ENCODE data around the gene YPEL1.
A peak's percentile ranks its signal among the peaks of the same experiment; 100 is the strongest.
"Not testable (repeated sequence)": the region's sequence is repeated elsewhere in the genome, so short reads cannot be mapped to it uniquely, and the experiment has no call there.

The YPEL1 gene

DNA sequence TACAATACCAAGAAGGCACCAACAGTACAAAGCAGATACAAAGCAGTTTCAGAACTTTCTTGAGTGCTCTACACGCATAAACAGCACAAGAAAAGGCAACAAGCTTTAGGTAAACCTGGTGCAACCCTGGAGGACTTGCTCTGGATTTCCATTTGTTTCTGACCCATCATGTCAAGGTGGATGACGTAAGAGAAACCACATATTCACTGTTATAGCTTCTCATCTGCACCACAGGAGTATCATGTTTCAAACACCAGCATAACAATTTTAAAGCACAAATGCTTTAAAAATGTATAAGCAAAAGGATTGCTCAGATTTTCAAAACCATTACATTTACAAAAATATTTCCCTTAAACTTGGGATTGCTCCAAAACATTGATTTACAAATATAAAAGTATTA is 25.0 kb upstream of the YPEL1 start:
- Mint-ChIP-seq H3K27ac (no peak overlapping the region), H3K4me3 (no peak overlapping the region), H3K36me3 (ENCODE audit: low read depth) (peaks cover 84% of the 10 kb centered on the region), H3K4me1 (ENCODE audit: low read depth) (peaks cover 64% of the 10 kb centered on the region), H3K27me3 (no peaks in the 10 kb centered on the region), H3K9me3 (no peaks in the 10 kb centered on the region)
- DNase-seq = no peak

DNA sequence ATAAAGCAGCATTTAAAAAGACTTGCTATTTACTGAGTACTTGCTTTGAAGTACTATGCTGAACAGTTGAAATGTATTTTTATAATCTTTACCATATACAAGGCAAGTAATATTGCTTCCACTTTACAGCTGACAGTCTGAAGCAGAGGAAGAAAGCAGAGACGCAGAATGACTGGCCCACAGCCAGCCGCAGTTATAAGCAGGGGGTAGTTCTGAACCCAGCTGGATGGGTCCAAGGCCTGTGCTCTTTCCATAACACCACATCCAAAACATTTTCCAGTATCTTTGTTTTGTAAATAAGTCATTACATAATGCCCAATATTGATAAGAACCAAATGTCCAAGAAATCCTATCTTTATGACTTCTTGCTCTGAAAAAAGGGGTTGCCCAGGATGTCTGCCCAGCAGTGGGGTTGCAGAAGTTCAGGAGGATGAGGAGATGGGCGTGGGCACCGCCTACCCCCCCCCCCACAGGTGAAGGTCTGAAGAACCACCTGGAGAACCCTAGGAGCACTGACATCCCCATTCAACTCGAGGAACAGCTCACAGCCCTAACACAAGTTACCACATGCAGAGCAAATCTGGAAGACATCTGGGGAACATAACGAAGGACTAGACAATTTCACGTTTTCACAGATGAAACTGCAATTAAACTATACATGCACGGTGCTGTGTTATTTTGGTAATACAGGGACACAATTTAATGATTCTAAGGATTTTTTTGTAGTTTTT is 24.2 kb upstream of the YPEL1 start:
- no peaks in the 10 kb centered on the region for H3K27me3 Mint-ChIP-seq
- H3K9me3 Mint-ChIP-seq = no peaks in the 10 kb centered on the region
- no peak overlapping the region for H3K4me3 Mint-ChIP-seq
- no peak overlapping the region for H3K27ac Mint-ChIP-seq
- H3K4me1 Mint-ChIP-seq (ENCODE audit: low read depth) = peaks cover 56% of the 10 kb centered on the region
- DNase-seq = no peak
- peaks cover 82% of the 10 kb centered on the region for H3K36me3 Mint-ChIP-seq (ENCODE audit: low read depth)

DNA sequence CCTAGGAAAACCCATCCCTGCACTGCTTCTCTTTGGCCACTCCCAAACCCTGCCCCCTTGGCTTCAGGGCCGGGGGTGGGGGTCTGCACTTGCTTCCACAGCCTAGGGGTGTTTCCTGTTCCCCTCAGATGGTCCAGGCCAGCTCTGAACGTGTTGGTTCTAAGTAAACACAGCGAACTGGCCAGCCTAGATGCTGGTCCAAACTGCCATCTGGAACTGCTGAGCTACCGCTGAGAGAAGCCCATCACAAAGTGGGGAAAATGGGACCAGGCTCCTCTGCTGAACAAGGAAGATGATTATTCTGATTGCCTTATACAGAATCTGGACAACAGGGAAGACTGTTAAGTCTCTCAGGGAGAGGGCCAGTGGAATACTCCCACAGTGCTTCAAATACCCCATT is 23.5 kb upstream of the YPEL1 start:
- Mint-ChIP-seq H3K4me1 (ENCODE audit: low read depth) (peaks cover 49% of the 10 kb centered on the region), H3K4me3 (no peak overlapping the region), H3K36me3 (ENCODE audit: low read depth) (peaks cover 81% of the 10 kb centered on the region), H3K9me3 (no peaks in the 10 kb centered on the region), H3K27me3 (no peaks in the 10 kb centered on the region), H3K27ac (peak overlapping the region; percentile 5)
- no peak for DNase-seq

DNA sequence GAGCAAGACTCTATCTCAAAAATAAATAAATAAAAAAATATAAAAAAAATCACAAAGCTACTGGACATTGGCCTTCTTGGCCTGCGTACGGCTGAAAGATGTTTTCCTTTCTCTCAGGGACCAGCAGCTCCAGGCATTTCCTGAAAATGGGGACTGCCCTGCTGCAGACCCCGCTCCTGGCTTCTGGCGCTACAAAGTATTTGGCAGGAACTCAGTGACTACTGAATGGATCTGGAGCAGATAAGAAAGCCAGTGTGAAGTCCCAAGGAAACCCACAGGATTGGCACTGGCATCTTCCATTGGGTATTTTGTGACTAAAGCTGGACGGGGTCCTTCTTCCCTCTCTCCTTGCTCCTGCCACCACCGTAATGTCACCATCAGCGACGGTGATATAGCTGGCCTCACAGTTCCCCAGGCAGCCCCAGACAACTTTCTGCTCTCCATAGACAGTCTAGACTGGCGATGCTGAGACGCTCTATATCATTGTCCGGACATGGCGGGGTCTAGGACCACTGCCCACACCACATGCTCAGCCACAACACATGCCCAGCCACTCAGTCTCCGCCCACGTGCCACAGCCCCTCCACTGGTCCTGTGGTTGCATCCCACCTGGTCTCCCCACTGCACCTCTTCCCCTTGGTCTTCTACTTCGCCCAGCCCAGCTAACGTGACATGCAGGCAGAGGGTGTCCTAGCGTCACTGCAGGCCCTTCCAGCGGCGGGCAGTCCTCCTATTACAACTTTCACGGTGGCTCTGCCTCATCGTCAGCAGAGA is 22.7 kb upstream of the YPEL1 start:
- Mint-ChIP-seq H3K27ac (peak overlapping the region; percentile 28), H3K4me1 (ENCODE audit: low read depth) (peaks cover 40% of the 10 kb centered on the region), H3K27me3 (no peaks in the 10 kb centered on the region)

DNA sequence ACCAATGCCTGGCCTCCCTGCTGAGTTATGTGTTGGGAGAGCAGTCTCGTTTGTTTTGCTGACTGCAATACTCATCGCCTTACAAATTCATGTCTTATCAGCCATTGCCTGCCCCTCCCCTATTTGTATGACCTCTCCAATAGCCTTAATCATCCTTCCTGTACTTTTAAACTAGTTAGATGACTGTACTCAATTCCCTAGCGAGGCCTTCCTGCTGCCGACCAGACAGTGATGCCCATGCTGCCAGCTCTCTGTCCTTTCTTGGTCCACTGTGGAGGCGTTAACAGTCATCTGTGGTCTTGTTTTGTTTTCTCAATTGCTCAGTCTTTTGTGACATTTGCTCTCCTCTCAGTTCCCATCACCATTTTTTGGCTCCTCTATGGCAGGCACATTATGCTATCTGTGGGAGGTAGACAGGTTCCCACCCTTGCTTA is 20.3 kb upstream of the YPEL1 start:
- H3K36me3 Mint-ChIP-seq (ENCODE audit: low read depth) = peaks cover 58% of the 10 kb centered on the region
- no peaks in the 10 kb centered on the region for H3K9me3 Mint-ChIP-seq
- no peak for DNase-seq
- H3K27ac Mint-ChIP-seq = peak overlapping the region; percentile 9
- H3K27me3 Mint-ChIP-seq = no peaks in the 10 kb centered on the region
- H3K4me1 Mint-ChIP-seq (ENCODE audit: low read depth) = peaks cover 22% of the 10 kb centered on the region
- H3K4me3 Mint-ChIP-seq = no peak overlapping the region

More for the DNA sequence above, 22.7 kb upstream of the YPEL1 start:
- Mint-ChIP-seq H3K9me3 (no peaks in the 10 kb centered on the region), H3K4me3 (no peak overlapping the region), H3K36me3 (ENCODE audit: low read depth) (peaks cover 79% of the 10 kb centered on the region)
- DNase-seq = no peak

DNA sequence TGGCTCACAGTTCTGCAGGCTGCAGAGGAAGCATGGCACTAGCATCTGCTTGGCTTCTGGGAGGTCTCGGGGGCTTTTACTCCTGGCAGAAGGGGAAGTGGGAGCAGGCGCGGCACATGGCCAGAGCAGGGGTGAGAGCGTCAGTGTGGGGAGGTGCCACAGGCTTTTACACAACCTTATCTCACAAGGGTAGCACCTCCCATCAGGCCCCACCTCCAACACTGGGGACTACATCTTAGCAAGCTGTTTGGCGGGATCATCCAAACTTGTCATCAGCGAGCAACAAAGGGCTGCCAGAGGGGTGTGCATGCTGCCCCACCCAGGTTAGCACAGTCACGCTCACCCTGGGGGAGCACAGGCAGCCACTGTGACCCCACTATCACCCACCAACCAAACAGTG is 18.9 kb upstream of the YPEL1 start:
- Mint-ChIP-seq H3K27ac (no peak overlapping the region), H3K4me1 (ENCODE audit: low read depth) (peaks cover 14% of the 10 kb centered on the region)
- no peak for DNase-seq

DNA sequence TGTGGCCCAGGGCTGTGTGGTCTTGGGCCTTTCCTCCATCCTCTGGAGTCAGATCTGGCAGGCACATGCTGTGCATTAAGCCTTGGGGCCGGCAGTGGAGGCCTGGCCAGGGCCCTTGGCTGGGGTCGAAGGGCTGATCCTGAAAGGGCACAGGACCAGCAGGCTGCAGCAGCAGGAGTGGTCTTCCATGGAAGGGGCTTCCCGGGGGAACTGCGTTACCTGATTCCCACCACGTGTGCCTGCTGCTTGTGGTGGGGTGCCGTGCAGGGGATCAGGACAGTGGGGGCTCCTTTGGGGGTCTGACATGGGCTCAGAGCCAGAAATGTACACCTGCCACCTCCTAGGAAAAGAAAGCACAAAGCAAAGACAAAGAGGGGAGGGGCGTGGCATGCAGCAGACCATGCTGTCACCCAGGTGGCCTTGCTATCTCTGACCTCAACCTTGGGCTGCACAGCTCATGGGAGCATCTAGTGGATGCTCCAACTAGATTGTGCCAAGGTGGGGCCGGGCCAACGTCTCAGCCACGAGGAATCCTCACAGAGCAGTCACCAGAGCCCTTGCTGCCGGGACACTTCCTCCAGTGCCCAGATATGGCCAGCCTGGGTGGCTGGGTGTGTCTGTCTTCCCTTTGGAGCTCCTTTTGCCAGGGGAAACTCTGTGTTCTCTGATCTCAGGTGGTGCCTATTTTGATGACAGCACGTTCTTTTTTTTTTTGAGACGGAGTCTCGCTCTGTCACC is 17.9 kb upstream of the YPEL1 start:
- Mint-ChIP-seq H3K4me3 (no peak overlapping the region), H3K36me3 (ENCODE audit: low read depth) (peaks cover 37% of the 10 kb centered on the region), H3K27me3 (no peaks in the 10 kb centered on the region), H3K27ac (peak overlapping the region; percentile 10), H3K4me1 (ENCODE audit: low read depth) (peaks cover 14% of the 10 kb centered on the region), H3K9me3 (no peaks in the 10 kb centered on the region)
- DNase-seq = no peak

More for the DNA sequence above, 18.9 kb upstream of the YPEL1 start:
- no peaks in the 10 kb centered on the region for H3K9me3 Mint-ChIP-seq
- H3K36me3 Mint-ChIP-seq (ENCODE audit: low read depth) = peaks cover 47% of the 10 kb centered on the region
- H3K27me3 Mint-ChIP-seq = no peaks in the 10 kb centered on the region
- H3K4me3 Mint-ChIP-seq = no peak overlapping the region

DNA sequence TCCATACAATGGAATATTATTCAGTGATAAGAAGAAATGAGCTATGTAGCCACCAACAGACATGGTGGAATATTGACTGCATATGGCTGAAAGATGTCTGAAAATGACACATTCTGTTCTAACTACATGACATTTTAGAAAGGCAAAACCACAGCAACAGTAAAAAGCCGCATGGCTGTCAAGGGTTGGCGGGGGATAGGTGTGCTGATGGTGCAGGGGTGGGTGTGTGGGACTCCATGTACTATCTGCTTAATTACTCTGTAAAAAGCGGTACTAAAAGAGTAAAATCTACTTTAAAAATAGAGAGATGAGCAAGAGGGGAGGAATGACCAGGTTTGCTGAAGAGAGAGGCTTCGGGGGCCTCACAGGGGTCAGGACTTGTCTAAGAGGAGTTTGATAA is 16.7 kb upstream of the YPEL1 start:
- H3K9me3 Mint-ChIP-seq = no peaks in the 10 kb centered on the region

DNA sequence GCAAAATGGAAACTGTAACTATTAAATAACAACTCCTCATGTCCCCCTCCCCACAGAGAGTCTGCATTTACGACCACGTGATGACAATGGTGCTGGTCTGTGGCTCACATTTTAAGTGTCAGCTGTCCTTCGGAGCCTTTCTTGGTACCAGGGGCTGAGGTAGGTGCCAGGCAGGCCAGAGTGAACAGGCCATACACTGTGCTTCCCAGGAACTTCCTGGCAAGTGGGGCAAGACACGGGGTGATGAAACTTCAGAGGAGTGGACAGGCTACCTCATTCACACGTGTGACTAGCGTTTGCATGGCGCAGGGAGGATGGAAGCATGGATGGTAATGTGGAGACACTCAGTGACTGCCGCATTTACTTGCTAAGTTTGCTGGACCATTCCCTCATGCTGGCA is 10.4 kb upstream of the YPEL1 start:
- no peaks in the 10 kb centered on the region for H3K36me3 Mint-ChIP-seq (ENCODE audit: low read depth)
- H3K9me3 Mint-ChIP-seq = no peaks in the 10 kb centered on the region
- no peak overlapping the region for H3K4me3 Mint-ChIP-seq
- H3K4me1 Mint-ChIP-seq (ENCODE audit: low read depth) = no peaks in the 10 kb centered on the region
- no peak for DNase-seq
- no peaks in the 10 kb centered on the region for H3K27me3 Mint-ChIP-seq
- no peak overlapping the region for H3K27ac Mint-ChIP-seq

More for the DNA sequence above, 16.7 kb upstream of the YPEL1 start:
- H3K27ac Mint-ChIP-seq = no peak overlapping the region
- H3K4me3 Mint-ChIP-seq = no peak overlapping the region
- no peaks in the 10 kb centered on the region for H3K27me3 Mint-ChIP-seq
- H3K4me1 Mint-ChIP-seq (ENCODE audit: low read depth) = peaks cover 13% of the 10 kb centered on the region
- DNase-seq = no peak
- H3K36me3 Mint-ChIP-seq (ENCODE audit: low read depth) = peaks cover 26% of the 10 kb centered on the region

DNA sequence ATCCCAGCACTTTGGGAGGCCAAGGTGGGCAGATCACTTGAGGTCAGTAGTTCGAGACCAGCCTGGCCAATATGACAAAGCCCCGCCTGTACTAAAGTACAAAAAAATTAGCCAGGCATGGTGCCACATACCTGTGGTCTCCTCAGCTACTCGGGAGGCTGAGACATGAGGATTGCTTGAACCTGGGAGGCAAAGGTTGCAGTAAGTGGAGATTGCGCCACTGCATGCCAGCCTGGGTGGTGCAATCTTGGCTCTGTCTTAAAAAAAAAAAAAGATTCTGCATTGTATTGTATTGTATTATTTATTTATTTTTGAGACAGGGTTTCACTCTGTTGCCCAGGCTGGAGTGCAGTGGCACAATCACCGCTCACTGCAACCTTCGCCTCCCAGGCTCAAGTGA is 9.3 kb upstream of the YPEL1 start:
- H3K4me3 Mint-ChIP-seq; H3K9me3 Mint-ChIP-seq; H3K36me3 Mint-ChIP-seq (ENCODE audit: low read depth); H3K4me1 Mint-ChIP-seq (ENCODE audit: low read depth); H3K27ac Mint-ChIP-seq; DNase-seq; H3K27me3 Mint-ChIP-seq: not testable (repeated sequence)

DNA sequence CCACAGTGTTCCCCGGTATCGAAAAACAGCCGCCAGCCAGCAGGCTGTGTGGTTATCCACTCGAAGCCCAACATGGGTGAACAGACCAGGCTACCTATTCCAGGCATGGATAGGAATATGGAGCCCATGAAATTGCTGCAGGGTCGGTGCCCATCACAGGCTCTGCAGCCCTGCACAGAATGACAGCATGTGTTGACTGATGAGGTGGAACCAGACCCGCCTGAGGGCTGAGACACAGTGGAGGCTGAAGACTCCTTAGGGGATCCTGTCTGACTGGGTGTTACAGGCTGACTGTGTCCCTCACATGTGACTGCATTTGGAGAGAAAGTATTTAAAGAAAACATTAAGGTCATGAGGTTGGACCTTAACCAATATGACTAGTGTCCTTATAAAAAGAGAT is 6.2 kb upstream of the YPEL1 start:
- no peak for DNase-seq
- Mint-ChIP-seq H3K9me3 (no peaks in the 10 kb centered on the region), H3K4me1 (ENCODE audit: low read depth) (no peaks in the 10 kb centered on the region), H3K4me3 (no peak overlapping the region), H3K27me3 (no peaks in the 10 kb centered on the region), H3K27ac (no peak overlapping the region), H3K36me3 (ENCODE audit: low read depth) (no peaks in the 10 kb centered on the region)

DNA sequence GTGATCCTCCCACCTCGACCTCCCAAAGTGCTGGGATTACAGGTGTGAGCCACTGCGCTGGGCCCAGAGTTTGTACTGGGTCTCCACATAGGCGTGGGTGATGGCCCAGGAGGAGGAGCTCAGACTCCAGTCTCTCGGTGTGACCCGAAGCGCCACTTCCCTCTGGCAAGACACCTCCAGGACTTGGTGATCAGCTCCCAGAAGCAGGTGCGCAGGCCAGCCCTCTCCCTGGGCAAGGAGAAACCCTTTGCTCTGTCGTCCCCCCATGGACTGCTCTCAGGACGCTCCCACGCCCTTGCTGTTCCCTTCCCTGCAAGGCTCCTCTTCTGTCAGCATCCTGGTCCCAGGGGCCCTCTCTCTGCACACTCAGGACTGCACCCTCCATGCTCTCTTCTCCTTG is 5.5 kb upstream of the YPEL1 start:
- DNase-seq = no peak
- Mint-ChIP-seq H3K27ac (no peak overlapping the region), H3K4me3 (no peak overlapping the region), H3K9me3 (no peaks in the 10 kb centered on the region), H3K27me3 (no peaks in the 10 kb centered on the region), H3K36me3 (ENCODE audit: low read depth) (no peaks in the 10 kb centered on the region), H3K4me1 (ENCODE audit: low read depth) (no peaks in the 10 kb centered on the region)

DNA sequence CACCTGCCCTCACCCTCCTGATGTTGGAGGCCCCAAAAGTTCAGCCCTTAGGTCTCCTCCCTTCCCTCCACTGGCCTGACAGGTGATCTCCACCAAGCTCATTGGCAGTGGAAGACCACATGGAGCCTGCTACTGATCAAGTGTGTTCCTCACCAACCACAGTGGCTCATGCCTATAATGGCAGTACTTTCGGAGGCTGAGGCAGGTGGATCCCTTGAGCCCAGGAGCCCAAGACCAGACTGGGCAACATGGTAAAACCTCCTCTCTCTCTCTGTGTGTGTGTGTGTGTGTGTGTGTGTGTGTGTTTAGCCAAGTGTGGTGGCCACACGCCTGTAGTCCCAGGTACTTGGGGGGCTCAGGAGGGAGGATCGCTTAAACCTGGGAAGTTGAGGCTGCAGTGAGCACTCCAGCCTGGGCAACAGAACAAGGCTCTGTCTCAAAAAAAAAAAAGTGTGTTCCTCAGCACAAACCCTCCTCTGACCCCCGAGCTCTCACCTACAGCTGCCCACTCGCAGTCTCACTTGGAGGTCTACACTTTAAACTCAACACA is 4.3 kb upstream of the YPEL1 start:
- Mint-ChIP-seq H3K27ac (no peak overlapping the region), H3K9me3 (no peaks in the 10 kb centered on the region), H3K4me3 (no peak overlapping the region)

DNA sequence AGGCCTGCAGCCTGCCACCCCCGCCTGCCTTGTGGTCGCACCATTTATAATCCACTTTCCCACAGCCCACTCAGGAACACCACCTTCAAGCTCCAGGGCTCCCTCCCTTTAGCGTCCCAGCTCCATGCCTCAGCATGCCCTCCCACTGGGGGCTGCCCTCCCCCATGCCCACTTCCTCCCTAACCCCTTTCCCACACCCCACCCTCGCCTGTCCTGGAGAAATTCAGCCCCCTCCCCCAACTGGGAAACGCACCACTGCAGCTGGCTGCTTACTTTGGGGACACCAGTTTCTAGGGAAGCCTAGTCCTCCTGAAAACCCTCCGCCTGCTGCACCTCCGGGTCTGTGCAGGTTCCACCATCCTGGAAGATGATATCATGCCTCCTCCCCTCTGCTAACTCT is 3.4 kb upstream of the YPEL1 start:
- DNase-seq = no peak
- Mint-ChIP-seq H3K4me3 (no peak overlapping the region), H3K9me3 (no peaks in the 10 kb centered on the region), H3K4me1 (ENCODE audit: low read depth) (peaks cover 13% of the 10 kb centered on the region), H3K27me3 (no peaks in the 10 kb centered on the region), H3K36me3 (ENCODE audit: low read depth) (no peaks in the 10 kb centered on the region), H3K27ac (no peak overlapping the region)

More for the DNA sequence above, 4.3 kb upstream of the YPEL1 start:
- Mint-ChIP-seq H3K27me3 (no peaks in the 10 kb centered on the region), H3K36me3 (ENCODE audit: low read depth) (no peaks in the 10 kb centered on the region), H3K4me1 (ENCODE audit: low read depth) (peaks cover 4% of the 10 kb centered on the region)
- no peak for DNase-seq
